Measurements from ENCODE around the gene RCOR1.

The RCOR1 gene

GRCh38 chr14:102678394-102678793 is 85.9 kb downstream of the RCOR1 start:
- Histone ChIP-seq H3K27me3 (ENCODE audit: control insufficient read depth, insufficient read depth, low read length) (no peaks in the 10 kb centered on the region), H3K9me3 (ENCODE audit: control insufficient read depth, low read length) (no peaks in the 10 kb centered on the region), H3K36me3 (ENCODE audit: control insufficient read depth, insufficient read depth, low read length) (no peaks in the 10 kb centered on the region), H3K4me1 (ENCODE audit: control insufficient read depth, insufficient read depth, low read length) (peaks cover 15% of the 10 kb centered on the region), H3K9ac (ENCODE audit: low read length) (no peak overlapping the region), H3K4me3 (ENCODE audit: low read length) (no peak overlapping the region)

DNA sequence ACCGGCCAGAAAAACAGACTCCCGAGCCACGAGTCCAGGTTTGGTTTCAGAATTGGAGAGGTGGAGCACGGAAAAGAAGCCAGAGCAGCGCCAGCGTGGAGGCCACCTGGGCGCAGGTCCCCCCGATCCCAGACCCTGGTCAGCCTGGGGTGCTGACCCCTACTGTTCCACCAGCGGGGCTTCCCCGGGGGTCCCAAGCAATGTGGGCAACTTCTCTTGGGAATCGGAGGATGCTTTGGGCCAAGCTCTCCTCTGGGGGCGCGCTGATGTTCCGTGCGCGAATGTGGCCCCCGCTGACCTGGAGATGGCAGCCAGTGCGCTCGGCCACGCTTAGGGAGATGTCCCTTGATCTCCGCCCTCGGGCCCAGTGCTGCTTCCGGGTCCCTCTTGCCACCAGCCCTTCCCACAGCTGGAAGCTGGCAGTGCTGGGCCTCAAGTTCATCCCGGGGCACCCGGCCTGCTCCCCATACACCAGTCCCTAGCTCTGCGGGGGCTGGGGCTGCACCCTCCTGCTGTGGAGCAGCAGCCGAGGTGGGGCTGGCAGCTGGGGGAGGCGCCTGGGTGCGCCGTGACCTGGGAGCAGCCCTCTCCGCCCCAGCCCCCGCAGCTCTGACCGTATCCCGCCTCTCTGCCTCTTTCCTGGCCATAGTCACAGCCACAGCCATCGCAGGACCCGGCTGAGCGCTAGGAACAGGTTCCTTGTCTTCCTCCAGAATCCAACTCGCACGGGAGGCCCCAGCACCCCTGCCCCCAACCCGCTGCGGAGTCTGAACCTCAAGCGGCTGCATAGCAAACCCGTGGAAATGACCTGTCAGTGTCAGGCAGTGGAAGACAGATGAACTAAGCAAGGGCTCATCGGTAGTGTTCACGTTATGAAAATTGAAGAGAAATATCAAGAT is 91.2 kb downstream of the RCOR1 start:
- Histone ChIP-seq H3K36me3 (ENCODE audit: control insufficient read depth, insufficient read depth, low read length) (no peaks in the 10 kb centered on the region), H3K9ac (ENCODE audit: low read length) (peak overlapping the region; percentile 49), H3K4me1 (ENCODE audit: control insufficient read depth, insufficient read depth, low read length) (peaks cover 24% of the 10 kb centered on the region), H3K9me3 (ENCODE audit: control insufficient read depth, low read length) (no peaks in the 10 kb centered on the region), H3K27me3 (ENCODE audit: control insufficient read depth, insufficient read depth, low read length) (no peaks in the 10 kb centered on the region), H3K4me3 (ENCODE audit: low read length) (no peak overlapping the region)

DNA sequence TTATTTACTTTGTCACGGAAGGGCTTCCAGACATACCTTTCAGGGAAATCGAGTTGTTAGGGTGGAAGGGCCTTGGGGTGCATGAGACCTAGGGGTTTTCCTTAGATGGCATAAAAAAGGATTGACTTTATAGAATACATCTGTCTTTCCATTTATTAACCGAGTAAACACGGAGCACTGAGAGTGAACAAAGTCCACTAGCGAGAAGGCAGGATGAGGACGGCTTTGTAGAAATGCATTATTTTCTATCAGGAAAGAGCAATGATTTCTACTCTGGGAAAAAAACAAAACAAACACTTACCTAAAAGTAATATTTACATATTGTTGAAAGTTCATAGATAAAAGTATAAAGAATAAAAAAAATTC is 91.8 kb downstream of the RCOR1 start:
- H3K4me3 ChIP-seq (ENCODE audit: low read length) = no peak overlapping the region
- H3K9me3 ChIP-seq (ENCODE audit: control insufficient read depth, low read length) = no peaks in the 10 kb centered on the region
- no peaks in the 10 kb centered on the region for H3K27me3 ChIP-seq (ENCODE audit: control insufficient read depth, insufficient read depth, low read length)
- peaks cover 27% of the 10 kb centered on the region for H3K4me1 ChIP-seq (ENCODE audit: control insufficient read depth, insufficient read depth, low read length)
- H3K36me3 ChIP-seq (ENCODE audit: control insufficient read depth, insufficient read depth, low read length) = no peaks in the 10 kb centered on the region
- peak overlapping the region; percentile 49 for H3K9ac ChIP-seq (ENCODE audit: low read length)

DNA sequence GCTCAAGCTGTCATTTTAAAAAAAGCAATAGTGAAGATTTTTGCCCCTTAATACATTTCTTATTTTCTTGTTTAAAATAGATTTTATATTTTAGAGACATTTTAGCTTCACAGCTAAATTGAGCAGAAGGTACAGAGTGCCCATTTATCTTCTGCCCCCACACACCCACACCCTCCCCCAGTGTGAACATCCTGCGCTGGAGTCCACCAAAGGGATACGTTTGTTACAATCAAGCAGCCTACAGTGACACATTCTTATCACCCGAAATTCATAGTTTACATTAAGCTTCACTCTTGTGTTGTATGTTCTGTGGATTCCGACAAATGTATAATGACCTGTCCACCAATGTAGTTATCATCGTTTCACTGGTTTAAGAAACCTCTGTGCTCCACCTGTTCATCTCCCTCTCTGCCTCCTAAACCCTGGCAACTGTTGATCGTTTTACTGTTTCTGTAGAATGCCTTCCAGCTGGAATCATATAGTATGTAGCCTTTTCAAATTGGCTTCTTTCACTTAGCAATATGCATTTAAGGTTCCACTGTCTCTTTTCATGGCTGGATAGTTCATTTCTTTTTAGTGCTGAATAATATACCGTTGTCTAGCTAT is 93.8 kb downstream of the RCOR1 start:
- no peak overlapping the region for H3K4me3 ChIP-seq (ENCODE audit: low read length)
- no peak overlapping the region for H3K9ac ChIP-seq (ENCODE audit: low read length)
- no peaks in the 10 kb centered on the region for H3K27me3 ChIP-seq (ENCODE audit: control insufficient read depth, insufficient read depth, low read length)
- H3K4me1 ChIP-seq (ENCODE audit: control insufficient read depth, insufficient read depth, low read length) = peaks cover 39% of the 10 kb centered on the region
- H3K9me3 ChIP-seq (ENCODE audit: control insufficient read depth, low read length) = no peaks in the 10 kb centered on the region
- H3K36me3 ChIP-seq (ENCODE audit: control insufficient read depth, insufficient read depth, low read length) = no peaks in the 10 kb centered on the region

DNA sequence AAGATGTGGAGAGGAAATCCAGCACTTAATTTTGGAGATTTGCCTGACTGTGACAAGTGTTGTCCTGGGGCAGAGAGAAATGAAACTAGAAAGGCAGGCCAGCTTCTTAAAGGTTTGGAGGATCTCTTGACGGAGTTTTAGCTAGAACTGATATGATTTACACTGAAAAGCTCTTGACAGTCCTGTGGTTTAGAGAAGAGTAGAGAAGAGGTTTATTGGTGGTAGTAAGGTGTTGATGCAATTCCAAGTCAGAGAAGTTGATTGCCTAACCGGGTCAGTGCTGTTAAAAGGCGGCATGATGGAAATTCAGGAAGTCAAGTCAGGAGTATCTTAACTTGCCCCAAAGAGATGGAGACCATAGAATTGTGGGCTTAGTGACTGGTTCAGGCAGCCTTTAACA is 95.8 kb downstream of the RCOR1 start:
- peaks cover 42% of the 10 kb centered on the region for H3K4me1 ChIP-seq (ENCODE audit: control insufficient read depth, insufficient read depth, low read length)
- H3K4me3 ChIP-seq (ENCODE audit: low read length) = no peak overlapping the region
- H3K9ac ChIP-seq (ENCODE audit: low read length) = no peak overlapping the region
- no peaks in the 10 kb centered on the region for H3K27me3 ChIP-seq (ENCODE audit: control insufficient read depth, insufficient read depth, low read length)
- no peaks in the 10 kb centered on the region for H3K36me3 ChIP-seq (ENCODE audit: control insufficient read depth, insufficient read depth, low read length)
- H3K9me3 ChIP-seq (ENCODE audit: control insufficient read depth, low read length) = no peaks in the 10 kb centered on the region

GRCh38 chr14:102690509-102691286 is 98.2 kb downstream of the RCOR1 start:
- Histone ChIP-seq H3K36me3 (ENCODE audit: control insufficient read depth, insufficient read depth, low read length) (no peaks in the 10 kb centered on the region), H3K4me3 (ENCODE audit: low read length) (no peak overlapping the region), H3K27me3 (ENCODE audit: control insufficient read depth, insufficient read depth, low read length) (no peaks in the 10 kb centered on the region), H3K4me1 (ENCODE audit: control insufficient read depth, insufficient read depth, low read length) (peaks cover 50% of the 10 kb centered on the region), H3K9me3 (ENCODE audit: control insufficient read depth, low read length) (no peaks in the 10 kb centered on the region), H3K9ac (ENCODE audit: low read length) (no peak overlapping the region)

GRCh38 chr14:102691763-102692162 is 99.3 kb downstream of the RCOR1 start:
- Histone ChIP-seq H3K27me3 (ENCODE audit: control insufficient read depth, insufficient read depth, low read length) (no peaks in the 10 kb centered on the region), H3K9me3 (ENCODE audit: control insufficient read depth, low read length) (no peaks in the 10 kb centered on the region), H3K4me1 (ENCODE audit: control insufficient read depth, insufficient read depth, low read length) (peaks cover 55% of the 10 kb centered on the region), H3K9ac (ENCODE audit: low read length) (no peak overlapping the region), H3K4me3 (ENCODE audit: low read length) (no peak overlapping the region), H3K36me3 (ENCODE audit: control insufficient read depth, insufficient read depth, low read length) (no peaks in the 10 kb centered on the region)

GRCh38 chr14:102692334-102692733 is 99.9 kb downstream of the RCOR1 start:
- Histone ChIP-seq H3K4me3 (ENCODE audit: low read length) (no peak overlapping the region), H3K4me1 (ENCODE audit: control insufficient read depth, insufficient read depth, low read length) (peaks cover 61% of the 10 kb centered on the region), H3K36me3 (ENCODE audit: control insufficient read depth, insufficient read depth, low read length) (no peaks in the 10 kb centered on the region), H3K27me3 (ENCODE audit: control insufficient read depth, insufficient read depth, low read length) (no peaks in the 10 kb centered on the region), H3K9ac (ENCODE audit: low read length) (no peak overlapping the region), H3K9me3 (ENCODE audit: control insufficient read depth, low read length) (no peaks in the 10 kb centered on the region)

GRCh38 chr14:102693006-102693755 is 100.7 kb downstream of the RCOR1 start:
- H3K9me3 ChIP-seq (ENCODE audit: control insufficient read depth, low read length) = no peaks in the 10 kb centered on the region
- H3K27me3 ChIP-seq (ENCODE audit: control insufficient read depth, insufficient read depth, low read length) = no peaks in the 10 kb centered on the region
- peaks cover 62% of the 10 kb centered on the region for H3K4me1 ChIP-seq (ENCODE audit: control insufficient read depth, insufficient read depth, low read length)
- no peak overlapping the region for H3K4me3 ChIP-seq (ENCODE audit: low read length)
- no peaks in the 10 kb centered on the region for H3K36me3 ChIP-seq (ENCODE audit: control insufficient read depth, insufficient read depth, low read length)
- H3K9ac ChIP-seq (ENCODE audit: low read length) = no peak overlapping the region

DNA sequence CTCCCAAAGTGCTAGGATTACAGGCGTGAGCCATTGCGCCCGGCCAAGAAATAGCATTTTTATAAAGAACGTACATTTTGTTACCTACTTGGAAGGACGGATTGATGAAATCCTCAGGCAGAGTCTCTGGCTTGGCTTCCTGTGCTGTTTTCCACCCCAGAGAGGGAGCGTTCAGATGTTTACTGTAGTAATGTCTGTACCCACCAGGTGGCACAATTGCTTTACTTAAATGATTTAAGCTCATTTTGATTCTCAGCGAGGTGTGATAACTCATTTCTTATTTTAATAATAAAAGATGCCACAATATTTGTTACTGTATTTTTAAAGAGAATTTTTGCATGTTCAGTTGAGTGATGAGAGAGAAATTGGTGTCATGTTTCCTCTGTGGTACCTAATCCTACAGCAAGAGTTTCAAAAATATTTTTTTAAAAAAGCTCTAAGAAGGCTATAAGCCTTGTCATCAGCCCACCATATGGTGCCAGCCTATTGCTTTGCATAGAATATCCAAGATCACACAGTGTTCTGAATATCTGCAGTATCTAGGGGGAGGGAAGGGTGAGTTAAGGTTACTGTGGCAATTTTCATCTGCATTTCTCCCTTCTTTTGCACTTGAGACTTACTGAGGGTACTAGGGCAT is 102.2 kb downstream of the RCOR1 start:
- H3K9ac ChIP-seq (ENCODE audit: low read length) = no peak overlapping the region
- no peaks in the 10 kb centered on the region for H3K27me3 ChIP-seq (ENCODE audit: control insufficient read depth, insufficient read depth, low read length)
- H3K9me3 ChIP-seq (ENCODE audit: control insufficient read depth, low read length) = no peaks in the 10 kb centered on the region
- peaks cover 57% of the 10 kb centered on the region for H3K4me1 ChIP-seq (ENCODE audit: control insufficient read depth, insufficient read depth, low read length)
- no peaks in the 10 kb centered on the region for H3K36me3 ChIP-seq (ENCODE audit: control insufficient read depth, insufficient read depth, low read length)
- no peak overlapping the region for H3K4me3 ChIP-seq (ENCODE audit: low read length)

DNA sequence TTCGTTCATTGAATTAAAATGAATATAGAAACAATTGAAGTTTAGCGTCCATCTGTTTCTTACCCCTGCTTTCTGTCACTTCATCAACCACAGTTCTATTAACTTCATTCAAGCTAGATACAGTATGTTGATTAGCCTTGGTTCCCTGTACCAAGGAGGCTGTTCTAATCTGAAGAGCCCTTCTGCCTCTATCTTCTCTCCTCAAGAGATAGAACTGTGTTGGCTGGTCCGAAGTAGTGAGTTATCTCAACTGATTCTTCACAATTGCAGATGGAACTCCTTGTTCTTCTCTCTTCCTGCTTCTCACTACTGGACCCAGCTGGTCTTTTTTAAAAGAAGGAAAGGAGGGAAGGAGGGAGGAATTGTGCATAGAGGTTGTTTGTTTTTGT is 102.7 kb downstream of the RCOR1 start:
- Histone ChIP-seq H3K36me3 (ENCODE audit: control insufficient read depth, insufficient read depth, low read length) (no peaks in the 10 kb centered on the region), H3K9ac (ENCODE audit: low read length) (no peak overlapping the region), H3K9me3 (ENCODE audit: control insufficient read depth, low read length) (no peaks in the 10 kb centered on the region), H3K4me1 (ENCODE audit: control insufficient read depth, insufficient read depth, low read length) (peaks cover 57% of the 10 kb centered on the region), H3K4me3 (ENCODE audit: low read length) (no peak overlapping the region), H3K27me3 (ENCODE audit: control insufficient read depth, insufficient read depth, low read length) (no peaks in the 10 kb centered on the region)

Measured in mucosa of stomach (tissue), 1 donor.